ENCODE measurements around the gene MCAT.
A peak's percentile ranks its signal among the peaks of the same experiment; 100 is the strongest.

Gene MCAT

GRCh38 chr22:43142880-43143562, at the start of gene MCAT:
MCAT (minus strand) TSS chr22:43143398; CDS start chr22:43143348, 50 bp downstream.
- DNase-seq = peak; percentile 55 to 72 (median 70)

GRCh38 chr22:43191831-43192230, 48.6 kb upstream of the MCAT start:
- no peak for DNase-seq

GRCh38 chr22:43188829-43189545, 45.8 kb upstream of the MCAT start:
- no peak for DNase-seq

- peak; percentile 91 to 96 (median 94) for DNase-seq
Observed at GRCh38 chr22:43187171-43188099, 44.2 kb upstream of the MCAT start.

- peak in 2 of 4 experiments; percentile 52 to 65 for DNase-seq
Observed at GRCh38 chr22:43186272-43187170, 43.3 kb upstream of the MCAT start, which contains the start of gene TTLL12. TTLL12 (minus strand) TSS chr22:43187134; CDS start chr22:43187069, 65 bp downstream.

GRCh38 chr22:43185860-43186261, 42.7 kb upstream of the MCAT start:
- no peak for DNase-seq

- no peak for DNase-seq
Observed at GRCh38 chr22:43183496-43184277, 40.5 kb upstream of the MCAT start.

GRCh38 chr22:43182726-43183125, 39.5 kb upstream of the MCAT start:
- no peak for DNase-seq

GRCh38 chr22:43182118-43182517, 38.9 kb upstream of the MCAT start:
- no peak for DNase-seq

GRCh38 chr22:43181321-43182076, 38.3 kb upstream of the MCAT start:
- no peak for DNase-seq

- no peak for DNase-seq
Observed at GRCh38 chr22:43180670-43181069, 37.5 kb upstream of the MCAT start.

GRCh38 chr22:43179911-43180195, 36.7 kb upstream of the MCAT start:
- no peak for DNase-seq

- no peak for DNase-seq
Observed at GRCh38 chr22:43179146-43179910, 36.1 kb upstream of the MCAT start.

GRCh38 chr22:43177479-43177878, 34.3 kb upstream of the MCAT start:
- DNase-seq = no peak

GRCh38 chr22:43176090-43176489, 32.9 kb upstream of the MCAT start:
- DNase-seq = no peak

GRCh38 chr22:43174941-43175531, 31.8 kb upstream of the MCAT start:
- no peak for DNase-seq

- no peak for DNase-seq
Observed at GRCh38 chr22:43173976-43174720, 30.9 kb upstream of the MCAT start.

GRCh38 chr22:43173566-43173965, 30.4 kb upstream of the MCAT start:
- DNase-seq = no peak

GRCh38 chr22:43172191-43172590, 29.0 kb upstream of the MCAT start:
- no peak for DNase-seq

All from activated naive CD4-positive, alpha-beta T cell (primary cell).